NCI-H510A (cell line): ENCODE results near the gene TMEM100.
"Not testable (repeated sequence)": the region's sequence is repeated elsewhere in the genome, so short reads cannot be mapped to it uniquely, and the experiment has no call there.

Source experiments
- DNase-seq: peaks from one replicate; lab custom pipeline; 2025; lab: John Stamatoyannopoulos, UW

TMEM100 gene

DNA sequence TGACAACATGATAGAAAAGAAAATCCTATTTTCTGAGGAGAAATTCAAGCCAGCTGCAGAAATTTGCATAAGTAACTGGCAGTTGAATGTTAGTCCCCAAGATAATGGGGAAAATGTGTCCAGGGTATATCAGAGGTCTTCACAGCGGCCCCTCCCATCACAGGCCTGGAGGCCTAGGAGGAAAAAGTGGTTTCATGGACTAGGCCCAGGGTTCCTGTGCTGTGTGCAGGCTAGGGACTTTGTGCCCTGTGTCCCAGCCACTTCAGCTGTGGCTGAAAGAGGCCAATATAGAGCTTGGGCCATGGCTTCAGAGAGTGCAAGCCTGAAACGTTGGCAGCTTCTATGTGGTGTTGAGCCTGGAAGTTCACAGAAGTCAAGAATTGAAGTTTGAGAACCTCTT is 35.6 kb downstream of the TMEM100 start:
- no peak for DNase-seq

DNA sequence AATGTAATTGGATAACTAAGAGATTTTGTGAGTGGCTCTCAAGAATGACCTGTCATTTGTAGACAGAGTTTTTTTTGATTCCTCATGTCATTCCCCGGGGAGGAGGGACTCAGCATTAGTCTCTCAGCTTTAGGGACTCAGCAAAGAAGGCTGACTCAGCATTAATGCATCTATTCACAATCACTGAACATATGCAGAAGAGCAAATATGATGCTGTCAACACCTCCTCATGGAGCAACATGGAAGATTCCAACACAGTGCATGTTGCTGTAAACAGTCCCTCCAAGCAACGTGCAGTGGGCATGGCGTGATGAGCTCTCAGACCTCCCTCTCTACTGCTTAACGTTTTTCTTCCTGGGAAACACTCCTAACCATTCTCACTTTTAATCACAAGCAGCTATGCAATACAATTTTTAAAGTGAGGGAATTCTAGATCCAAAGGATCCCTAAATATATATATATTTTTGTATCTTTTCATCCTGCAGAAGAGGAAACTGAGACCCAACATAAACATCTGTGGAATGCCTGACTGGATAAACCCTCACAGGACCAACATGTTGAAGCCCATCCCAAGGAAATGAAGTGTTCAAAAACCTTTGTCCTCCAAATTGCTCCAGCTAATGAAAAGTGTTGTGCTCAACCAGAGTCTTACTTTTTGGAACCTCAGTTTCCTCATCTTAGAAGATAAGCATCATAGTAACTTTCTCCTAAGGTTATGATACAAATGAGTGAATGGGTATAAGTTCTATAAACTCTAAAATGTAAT is 38.9 kb downstream of the TMEM100 start:
- no peak for DNase-seq

DNA sequence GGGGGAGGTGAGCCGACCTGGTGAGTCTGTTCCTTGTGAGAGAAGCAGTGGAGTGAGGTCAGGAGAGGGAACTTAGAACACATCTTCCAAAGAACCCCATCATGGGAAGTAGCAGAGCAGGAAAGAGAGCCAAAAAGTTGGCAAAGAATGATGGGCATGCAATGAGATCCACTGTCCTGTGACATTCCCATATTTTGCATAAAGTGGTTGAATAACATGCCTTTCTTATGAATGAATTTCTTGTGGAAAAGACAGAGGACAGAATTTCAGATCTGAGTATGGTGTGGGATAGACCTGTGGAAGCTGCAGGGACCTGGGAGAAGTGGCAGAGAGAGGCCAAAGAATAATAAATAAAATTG is 41.3 kb downstream of the TMEM100 start:
- DNase-seq, result no peak

DNA sequence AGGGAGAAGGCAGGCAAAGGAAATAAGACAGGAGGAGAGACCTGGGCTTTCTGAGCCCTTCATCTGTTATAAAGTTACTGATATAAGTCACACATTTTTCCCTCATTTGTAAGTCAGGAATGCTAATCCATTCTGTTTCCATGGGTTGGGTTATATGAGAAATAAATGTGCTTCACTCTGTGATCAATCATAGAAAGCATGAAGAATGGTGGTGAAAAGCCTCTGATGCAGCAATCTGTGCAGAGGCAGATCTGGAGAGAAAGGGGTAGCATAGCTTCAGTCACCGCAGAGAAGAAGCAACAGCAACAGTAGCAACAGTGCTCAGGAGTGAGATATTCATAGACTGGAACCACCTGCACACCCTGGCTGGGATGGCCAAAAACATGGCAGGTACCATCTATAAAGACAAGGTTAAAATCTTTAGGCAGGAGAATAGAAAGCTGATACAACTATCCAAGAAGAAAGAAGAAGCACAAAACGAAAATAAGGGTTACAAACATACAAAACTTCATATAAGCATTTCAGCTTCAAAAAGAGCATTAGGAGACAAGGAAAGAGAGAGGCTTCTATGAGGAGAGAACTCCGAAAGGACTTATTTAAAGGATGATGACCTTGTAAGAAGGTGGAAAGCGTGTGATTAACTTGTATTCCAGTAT is 41.9 kb downstream of the TMEM100 start:
- DNase-seq, result no peak

DNA sequence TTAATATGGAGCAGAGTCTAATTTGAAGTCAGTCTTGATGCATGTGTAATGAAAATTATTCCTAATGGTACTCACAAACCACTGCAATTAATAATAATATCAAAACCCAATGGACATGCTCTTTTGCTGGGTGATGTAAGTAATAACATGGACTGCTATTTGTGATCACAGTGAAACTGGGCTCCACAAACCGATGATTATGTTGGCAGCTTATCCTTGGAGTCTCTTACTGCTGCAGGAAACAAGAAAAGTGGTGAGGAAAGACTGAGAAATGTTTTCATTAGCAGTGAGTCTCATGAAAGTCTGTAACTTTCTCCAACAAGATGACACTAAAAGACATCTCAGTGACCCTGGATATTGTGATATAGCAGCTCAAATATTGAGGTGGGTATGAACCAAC is 45.2 kb downstream of the TMEM100 start:
- DNase-seq, result no peak

DNA sequence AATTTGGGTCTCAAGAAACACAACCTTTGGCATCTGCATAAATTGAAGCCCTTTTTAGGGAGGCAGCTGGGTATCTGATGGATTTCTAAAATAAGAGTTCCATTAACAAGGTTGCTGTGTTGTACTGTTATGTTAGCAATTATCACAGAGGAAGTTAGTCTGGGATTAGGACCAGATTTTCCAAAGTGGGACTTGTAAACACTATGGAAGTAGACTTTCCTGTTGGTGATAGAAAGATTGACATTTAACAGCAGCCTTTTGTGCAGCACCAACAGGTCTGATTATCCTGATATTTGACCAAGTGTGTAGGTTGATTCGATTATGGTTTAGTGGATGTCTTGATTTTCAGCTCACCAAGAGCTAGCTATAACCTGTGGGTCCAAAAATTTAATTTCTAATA is 46.4 kb downstream of the TMEM100 start:
- DNase-seq, result no peak

DNA sequence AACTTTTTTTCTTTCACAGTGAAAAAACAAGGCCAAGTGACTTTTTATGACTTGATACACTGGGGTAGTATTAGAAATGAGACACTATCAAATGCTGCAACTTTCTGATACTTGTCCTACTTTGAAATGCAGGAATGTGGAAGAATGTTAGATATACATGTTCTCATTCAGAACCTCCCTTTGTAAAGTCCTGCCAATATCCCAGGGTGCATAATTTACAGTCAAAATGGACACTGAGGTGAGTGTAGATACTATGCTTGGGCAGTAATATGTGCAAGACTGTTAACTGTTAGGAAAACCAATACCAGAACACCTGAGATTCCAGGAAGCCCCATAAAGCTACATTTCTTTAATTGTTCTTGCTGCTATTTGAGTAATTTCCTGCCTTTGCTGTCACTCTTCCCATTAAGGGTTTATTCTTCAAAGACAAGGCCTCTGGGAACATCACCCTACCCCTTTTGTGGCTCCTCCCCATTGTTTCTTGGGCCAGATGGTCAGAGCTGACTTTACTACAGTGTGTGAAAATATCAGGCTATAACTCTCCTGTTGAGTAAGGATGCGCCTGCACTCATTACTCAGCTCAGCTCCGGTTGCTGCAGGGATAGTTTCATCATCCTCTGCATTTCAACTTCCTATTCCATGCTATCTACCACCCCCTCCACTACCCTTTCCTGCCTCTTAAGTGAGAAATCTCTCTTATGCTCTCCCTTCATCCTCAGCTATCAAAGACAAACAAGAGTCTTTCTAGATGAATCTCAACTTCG is 48.7 kb downstream of the TMEM100 start:
- DNase-seq, result no peak

DNA sequence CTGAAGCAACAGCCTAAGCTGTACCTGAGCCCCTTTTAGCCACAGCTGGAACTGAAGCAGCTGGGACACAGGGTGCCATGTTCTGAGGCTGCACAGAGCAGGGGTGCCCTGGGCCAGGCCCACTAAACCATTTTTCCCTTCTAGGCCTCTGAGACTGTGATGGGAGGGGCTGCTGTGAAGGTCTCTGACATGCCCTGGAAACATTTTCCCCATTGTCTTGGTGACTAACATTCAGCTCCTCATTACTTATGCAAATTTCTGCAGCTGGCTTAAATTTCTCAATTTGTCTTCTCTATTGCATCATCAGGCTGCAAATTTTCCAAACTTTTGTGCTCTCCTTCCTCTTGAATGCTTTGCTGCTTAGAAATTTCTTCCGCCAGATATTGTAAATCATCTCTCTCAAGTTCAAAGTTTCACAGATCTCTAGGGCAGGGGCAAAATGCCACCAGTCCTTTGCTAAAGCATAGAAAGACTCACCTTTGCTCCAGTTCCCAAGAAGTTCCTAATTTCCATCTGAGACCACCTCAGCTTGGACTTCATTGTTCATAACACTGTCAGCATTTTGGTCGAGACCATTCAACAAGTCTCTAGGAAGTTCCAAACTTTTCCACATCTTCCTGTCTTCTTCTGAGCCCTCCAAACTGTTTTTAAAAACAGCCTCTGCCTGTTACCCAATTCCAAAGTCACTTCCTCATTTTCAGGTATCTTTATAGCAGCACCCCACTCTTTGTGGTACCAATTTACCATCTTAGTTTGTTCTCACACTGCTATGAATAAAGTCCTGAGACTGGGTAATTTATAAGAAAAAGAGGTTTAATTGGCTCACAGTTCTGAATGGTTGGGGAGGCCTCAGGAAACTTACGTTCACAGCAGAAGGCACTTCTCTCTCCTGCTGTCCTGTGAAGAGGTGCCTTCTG is 49.8 kb downstream of the TMEM100 start:
- no peak for DNase-seq

DNA sequence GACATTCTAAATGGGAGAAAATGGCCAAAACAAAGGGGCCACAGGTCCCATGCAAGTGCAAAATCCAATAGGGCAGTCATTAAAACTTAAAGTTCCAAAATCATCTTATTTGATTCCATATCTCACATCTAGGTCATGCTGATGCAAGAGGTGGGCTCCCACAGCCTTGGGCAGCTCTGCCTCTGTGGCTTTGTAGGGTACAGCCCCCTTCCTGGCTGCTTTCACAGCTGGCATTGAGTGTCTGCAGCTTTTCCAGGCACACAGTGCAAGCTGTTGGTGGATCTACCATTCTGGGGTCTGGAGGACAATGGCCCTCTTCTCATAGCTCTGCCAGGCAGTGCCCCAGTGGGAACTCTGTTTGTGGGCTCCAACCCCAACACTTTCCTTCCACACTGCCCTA is 50.7 kb downstream of the TMEM100 start:
- DNase-seq, result not testable (repeated sequence)
